ENCODE measurements around the gene KRABD2.

The KRABD2 gene

DNA sequence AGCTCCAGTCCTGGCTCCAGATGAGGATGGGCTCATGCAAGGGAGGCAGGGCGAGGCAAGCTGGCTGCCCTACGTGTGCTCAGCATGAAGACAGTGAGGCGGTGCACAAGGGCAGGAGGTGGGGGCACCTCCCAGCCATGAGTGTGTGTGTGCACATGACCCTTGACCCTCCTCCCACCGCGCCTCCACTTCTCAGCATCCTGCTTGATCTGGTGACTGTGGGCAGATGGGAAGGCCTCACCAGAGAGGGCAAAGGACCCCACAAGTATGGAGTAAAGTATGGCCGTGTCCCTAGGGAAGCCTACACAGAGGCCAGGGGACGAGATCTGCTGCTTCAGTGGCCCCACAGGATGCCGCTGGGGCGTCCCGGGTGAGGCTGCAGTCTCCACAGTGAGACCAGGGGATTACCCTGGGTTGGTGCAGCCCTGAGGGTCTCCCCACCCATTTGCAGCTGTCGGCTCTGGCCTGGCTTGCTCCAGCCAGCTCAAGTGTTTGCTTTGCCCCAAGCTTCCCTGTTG is 29.1 kb upstream of the KRABD2 start:
- Histone ChIP-seq H3F3A (ENCODE audit: insufficient read depth, low read length) (no peaks in the 10 kb centered on the region), H3K27ac (ENCODE audit: low read length) (no peak overlapping the region), H3K4me2 (ENCODE audit: low read depth, low read length) (no peak overlapping the region), H2AFZ (ENCODE audit: low read length) (no peak overlapping the region), H3K79me2 (ENCODE audit: low read length) (no peaks in the 10 kb centered on the region), H3K36me3 (replicated peaks; ENCODE audit: insufficient read depth, low read length) (no peaks in the 10 kb centered on the region), H3K9ac (ENCODE audit: low read length) (no peak overlapping the region), H3K9me2 (replicated peaks; ENCODE audit: insufficient read depth, low read length) (no peaks in the 10 kb centered on the region), H3K9me3 (replicated peaks; ENCODE audit: insufficient read depth, low read length) (no peaks in the 10 kb centered on the region), H3K4me1 (ENCODE audit: low read length) (peaks cover 2% of the 10 kb centered on the region; the same call in 1 of the 2 replicates), H3K4me3 (ENCODE audit: low read length) (no peak overlapping the region), H4K20me1 (ENCODE audit: insufficient read depth, low read length) (no peaks in the 10 kb centered on the region), H3K27me3 (replicated peaks; ENCODE audit: insufficient read depth, low read length) (peaks cover 5% of the 10 kb centered on the region)
- DNase-seq, result no peak
- TF ChIP-seq EZH2 (optimal IDR thresholded peaks at IDR 0.05; ENCODE audit: low read depth, low read length) (no peak), EZH2phosphoT487 (IDR thresholded peaks at IDR 0.05; ENCODE audit: low read length) (no peak)
- TF ChIP-seq, protein P1, sequence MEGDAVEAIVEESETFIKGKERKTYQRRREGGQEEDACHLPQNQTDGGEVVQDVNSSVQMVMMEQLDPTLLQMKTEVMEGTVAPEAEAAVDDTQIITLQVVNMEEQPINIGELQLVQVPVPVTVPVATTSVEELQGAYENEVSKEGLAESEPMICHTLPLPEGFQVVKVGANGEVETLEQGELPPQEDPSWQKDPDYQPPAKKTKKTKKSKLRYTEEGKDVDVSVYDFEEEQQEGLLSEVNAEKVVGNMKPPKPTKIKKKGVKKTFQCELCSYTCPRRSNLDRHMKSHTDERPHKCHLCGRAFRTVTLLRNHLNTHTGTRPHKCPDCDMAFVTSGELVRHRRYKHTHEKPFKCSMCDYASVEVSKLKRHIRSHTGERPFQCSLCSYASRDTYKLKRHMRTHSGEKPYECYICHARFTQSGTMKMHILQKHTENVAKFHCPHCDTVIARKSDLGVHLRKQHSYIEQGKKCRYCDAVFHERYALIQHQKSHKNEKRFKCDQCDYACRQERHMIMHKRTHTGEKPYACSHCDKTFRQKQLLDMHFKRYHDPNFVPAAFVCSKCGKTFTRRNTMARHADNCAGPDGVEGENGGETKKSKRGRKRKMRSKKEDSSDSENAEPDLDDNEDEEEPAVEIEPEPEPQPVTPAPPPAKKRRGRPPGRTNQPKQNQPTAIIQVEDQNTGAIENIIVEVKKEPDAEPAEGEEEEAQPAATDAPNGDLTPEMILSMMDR (IDR thresholded peaks at IDR 0.05; ENCODE audit: low read length), result no peak

GRCh38 chr17:8402921-8403536 is 26.5 kb upstream of the KRABD2 start:
- H3K36me3 ChIP-seq (replicated peaks; ENCODE audit: insufficient read depth, low read length), result no peaks in the 10 kb centered on the region
- TF ChIP-seq EZH2phosphoT487 (IDR thresholded peaks at IDR 0.05; ENCODE audit: low read length) (no peak), EZH2 (optimal IDR thresholded peaks at IDR 0.05; ENCODE audit: low read depth, low read length) (no peak)
- TF ChIP-seq, protein P1 (IDR thresholded peaks at IDR 0.05; ENCODE audit: low read length), result no peak
- H3F3A ChIP-seq (ENCODE audit: insufficient read depth, low read length), result no peaks in the 10 kb centered on the region
- H4K20me1 ChIP-seq (ENCODE audit: insufficient read depth, low read length), result no peaks in the 10 kb centered on the region
- no peak for DNase-seq
- H3K9me2 ChIP-seq (replicated peaks; ENCODE audit: insufficient read depth, low read length), result no peaks in the 10 kb centered on the region
- no peaks in the 10 kb centered on the region for H3K79me2 ChIP-seq (ENCODE audit: low read length)
- no peak overlapping the region for H3K4me3 ChIP-seq (ENCODE audit: low read length)
- no peak overlapping the region for H3K9ac ChIP-seq (ENCODE audit: low read length)
- no peaks in the 10 kb centered on the region for H3K9me3 ChIP-seq (replicated peaks; ENCODE audit: insufficient read depth, low read length)
- peaks cover 7% of the 10 kb centered on the region for H3K27me3 ChIP-seq (replicated peaks; ENCODE audit: insufficient read depth, low read length)
- H3K4me1 ChIP-seq (ENCODE audit: low read length), result no peaks in the 10 kb centered on the region
- no peak overlapping the region for H3K4me2 ChIP-seq (ENCODE audit: low read depth, low read length)
- H2AFZ ChIP-seq (ENCODE audit: low read length), result no peak overlapping the region
- H3K27ac ChIP-seq (ENCODE audit: low read length), result no peak overlapping the region

GRCh38 chr17:8401107-8401506 is 24.6 kb upstream of the KRABD2 start:
- Histone ChIP-seq H3K4me2 (ENCODE audit: low read depth, low read length) (no peak overlapping the region), H3K9ac (ENCODE audit: low read length) (no peak overlapping the region), H3K27me3 (replicated peaks; ENCODE audit: insufficient read depth, low read length) (peaks cover 14% of the 10 kb centered on the region), H3K36me3 (replicated peaks; ENCODE audit: insufficient read depth, low read length) (no peaks in the 10 kb centered on the region), H3K4me1 (ENCODE audit: low read length) (no peaks in the 10 kb centered on the region), H3K79me2 (ENCODE audit: low read length) (no peaks in the 10 kb centered on the region), H3F3A (ENCODE audit: insufficient read depth, low read length) (no peaks in the 10 kb centered on the region), H3K27ac (ENCODE audit: low read length) (no peak overlapping the region), H4K20me1 (ENCODE audit: insufficient read depth, low read length) (no peaks in the 10 kb centered on the region), H3K4me3 (ENCODE audit: low read length) (no peak overlapping the region), H3K9me3 (replicated peaks; ENCODE audit: insufficient read depth, low read length) (no peaks in the 10 kb centered on the region), H3K9me2 (replicated peaks; ENCODE audit: insufficient read depth, low read length) (no peaks in the 10 kb centered on the region), H2AFZ (ENCODE audit: low read length) (no peak overlapping the region)
- no peak for DNase-seq
- no peak for TF ChIP-seq EZH2phosphoT487 (IDR thresholded peaks at IDR 0.05; ENCODE audit: low read length)
- TF ChIP-seq, protein P1 (IDR thresholded peaks at IDR 0.05; ENCODE audit: low read length), result no peak
- TF ChIP-seq EZH2 (optimal IDR thresholded peaks at IDR 0.05; ENCODE audit: low read depth, low read length), result no peak
